Measurements from ENCODE around the gene GRID2IP. TPM values are rescaled to one million over a fixed set of nuclear protein-coding genes. Genes with fewer than 3 reads are reported as not detected.
A peak's percentile ranks its signal among the peaks of the same experiment; 100 is the strongest.

GRID2IP gene
- total and polyA plus RNA-seq, 4 donors: 0.16 to 0.80 (median 0.50) TPM

DNA sequence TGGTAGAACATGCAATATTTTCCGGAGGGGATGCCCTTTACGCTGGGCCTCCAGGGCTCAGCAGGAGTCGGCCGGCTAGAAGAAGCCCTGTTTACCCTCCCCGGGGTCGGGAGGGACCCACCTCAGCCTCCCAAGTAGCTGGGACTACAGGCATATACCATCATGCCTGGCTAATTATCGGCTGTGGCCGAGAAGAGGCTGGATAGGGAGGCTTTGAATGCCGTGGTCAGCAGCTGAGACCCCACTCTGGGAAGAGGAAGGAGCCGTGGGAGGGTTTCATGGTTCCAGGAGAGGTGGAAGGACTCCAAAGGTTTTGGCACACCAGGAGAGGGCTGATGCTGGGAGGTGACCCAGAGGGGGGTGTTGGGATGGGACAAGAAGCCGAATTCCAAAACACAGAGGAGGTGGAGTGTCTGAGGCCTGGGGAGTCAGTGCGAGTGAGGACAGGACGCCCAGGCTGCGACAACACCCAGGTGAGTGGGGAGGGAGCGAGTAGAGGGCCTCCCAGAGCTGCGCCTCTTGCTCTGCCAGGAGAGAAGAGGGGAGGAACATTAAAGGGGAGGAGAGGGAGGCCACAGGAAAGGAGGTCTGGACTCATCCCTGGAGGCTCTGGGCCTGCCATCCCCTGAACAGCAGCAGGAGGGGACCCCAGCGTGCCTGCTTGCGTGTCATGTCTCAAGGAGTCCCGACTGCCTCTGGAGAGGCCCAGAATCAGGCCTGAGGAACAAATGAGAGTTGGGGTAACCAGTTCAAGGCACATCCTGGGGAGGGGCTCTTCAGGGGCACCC, 19.6 kb downstream of the GRID2IP start:
- H3K9me3 ChIP-seq (ENCODE audit: control insufficient read depth in 4 of 4, insufficient read depth in 3 of 4, low read length in 3 of 4): peaks cover 0 to 4% (median 0%) of the 10 kb centered on the region in 4 donors
- TF ChIP-seq, protein P1, sequence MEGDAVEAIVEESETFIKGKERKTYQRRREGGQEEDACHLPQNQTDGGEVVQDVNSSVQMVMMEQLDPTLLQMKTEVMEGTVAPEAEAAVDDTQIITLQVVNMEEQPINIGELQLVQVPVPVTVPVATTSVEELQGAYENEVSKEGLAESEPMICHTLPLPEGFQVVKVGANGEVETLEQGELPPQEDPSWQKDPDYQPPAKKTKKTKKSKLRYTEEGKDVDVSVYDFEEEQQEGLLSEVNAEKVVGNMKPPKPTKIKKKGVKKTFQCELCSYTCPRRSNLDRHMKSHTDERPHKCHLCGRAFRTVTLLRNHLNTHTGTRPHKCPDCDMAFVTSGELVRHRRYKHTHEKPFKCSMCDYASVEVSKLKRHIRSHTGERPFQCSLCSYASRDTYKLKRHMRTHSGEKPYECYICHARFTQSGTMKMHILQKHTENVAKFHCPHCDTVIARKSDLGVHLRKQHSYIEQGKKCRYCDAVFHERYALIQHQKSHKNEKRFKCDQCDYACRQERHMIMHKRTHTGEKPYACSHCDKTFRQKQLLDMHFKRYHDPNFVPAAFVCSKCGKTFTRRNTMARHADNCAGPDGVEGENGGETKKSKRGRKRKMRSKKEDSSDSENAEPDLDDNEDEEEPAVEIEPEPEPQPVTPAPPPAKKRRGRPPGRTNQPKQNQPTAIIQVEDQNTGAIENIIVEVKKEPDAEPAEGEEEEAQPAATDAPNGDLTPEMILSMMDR (IDR thresholded peaks at IDR 0.05; ENCODE audit: control extremely low read depth, extremely low read depth): no peak
- H3K4me1 ChIP-seq (ENCODE audit: control insufficient read depth in 5 of 5, insufficient read depth in 5 of 5, low read length in 5 of 5): peaks cover 0 to 8% (median 0%) of the 10 kb centered on the region in 5 donors
- H3K27ac ChIP-seq (ENCODE audit: low read depth in 1 of 2, low read length in 1 of 2): no peak overlapping the region
- H3K9ac ChIP-seq (ENCODE audit: insufficient read depth in 1 of 2, low read length in 2 of 2): no peak overlapping the region
- WGBS, 2 donors: 37 to 48% methylated on average over 18 to 19 of the region's 19 CpGs
- peaks cover 5 to 74% (median 34%) of the 10 kb centered on the region in 3 donors for H3K27me3 ChIP-seq (ENCODE audit: control insufficient read depth in 3 of 3, insufficient read depth in 3 of 3, low read length in 2 of 3)
- H3K36me3 ChIP-seq (ENCODE audit: control insufficient read depth in 4 of 4, insufficient read depth in 4 of 4, low read length in 4 of 4): no peaks in the 10 kb centered on the region
- H3K4me3 ChIP-seq: no peak overlapping the region
- ATAC-seq (ENCODE audit: insufficient read depth, low FRiP score) (no peak), DNase-seq (no peak)

DNA sequence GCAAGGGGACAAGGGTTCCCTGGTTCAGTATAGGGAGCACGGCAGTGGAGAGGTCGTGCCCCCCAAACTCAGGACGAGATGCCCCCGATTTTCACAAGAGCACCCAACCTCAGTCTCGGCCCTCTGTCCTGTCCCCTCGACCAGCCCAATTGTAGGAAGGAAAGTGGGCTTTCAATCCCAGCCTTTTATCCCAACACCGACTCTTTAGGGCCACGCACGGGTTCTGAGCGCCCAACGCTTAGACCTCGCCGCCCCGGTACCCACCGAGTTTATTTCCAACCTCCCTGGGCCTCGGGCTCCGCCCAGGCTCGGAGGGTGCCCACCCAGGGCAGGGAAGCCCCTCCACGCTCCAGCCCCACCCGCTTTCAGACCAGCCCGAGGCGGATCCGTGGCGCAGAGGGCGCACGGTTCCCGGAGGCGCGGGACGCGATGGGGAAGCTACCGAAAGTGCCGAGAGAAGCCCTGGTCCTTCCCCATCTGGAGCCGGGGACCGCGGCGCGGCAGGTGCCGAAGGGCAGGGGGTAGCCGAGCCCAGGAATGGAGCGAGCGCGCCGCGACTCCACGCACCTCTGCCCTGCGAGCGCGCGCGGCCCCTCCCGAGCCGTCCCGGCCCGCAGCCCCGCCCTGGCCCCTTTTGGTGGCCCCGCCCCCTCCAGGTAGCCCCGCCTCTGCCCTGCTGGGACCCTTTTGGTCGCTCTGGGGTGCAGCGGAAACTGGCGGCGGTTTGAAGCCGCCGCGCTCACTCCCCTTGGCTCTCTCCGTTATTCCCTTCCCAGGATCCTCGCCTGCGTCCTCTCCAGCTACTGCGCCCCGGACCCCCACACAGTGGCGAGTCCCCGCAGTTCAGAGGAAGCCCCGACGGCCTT, 20.4 kb downstream of the GRID2IP start:
- DNase-seq: peak in 1 of 3 donors; percentile 6
- Histone ChIP-seq H3K27ac (ENCODE audit: low read depth in 1 of 2, low read length in 1 of 2) (no peak overlapping the region), H3K4me3 (no peak overlapping the region), H3K9ac (ENCODE audit: insufficient read depth in 1 of 2, low read length in 2 of 2) (no peak overlapping the region), H3K4me1 (ENCODE audit: control insufficient read depth in 5 of 5, insufficient read depth in 5 of 5, low read length in 5 of 5) (peaks cover 0 to 11% (median 4%) of the 10 kb centered on the region in 5 donors), H3K9me3 (ENCODE audit: control insufficient read depth in 4 of 4, insufficient read depth in 3 of 4, low read length in 3 of 4) (peaks cover 0 to 3% (median 0%) of the 10 kb centered on the region in 4 donors), H3K27me3 (ENCODE audit: control insufficient read depth in 3 of 3, insufficient read depth in 3 of 3, low read length in 2 of 3) (peaks cover 1 to 73% (median 34%) of the 10 kb centered on the region in 3 donors), H3K36me3 (ENCODE audit: control insufficient read depth in 4 of 4, insufficient read depth in 4 of 4, low read length in 4 of 4) (no peaks in the 10 kb centered on the region)
- ATAC-seq (ENCODE audit: insufficient read depth, low FRiP score): no peak
- 1 to 2% methylated on average over 72 to 74 of the region's 74 CpGs for WGBS, 2 donors
- TF ChIP-seq, protein P1 (IDR thresholded peaks at IDR 0.05; ENCODE audit: control extremely low read depth, extremely low read depth): no peak

GRCh38 chr7:6529643-6530042, 21.6 kb downstream of the GRID2IP start:
- 68 to 83% methylated on average over 6 of the region's 6 CpGs for WGBS, 2 donors
- Histone ChIP-seq H3K4me1 (ENCODE audit: control insufficient read depth in 5 of 5, insufficient read depth in 5 of 5, low read length in 5 of 5) (peaks cover 0 to 11% (median 4%) of the 10 kb centered on the region in 5 donors), H3K27ac (ENCODE audit: low read depth in 1 of 2, low read length in 1 of 2) (no peak overlapping the region), H3K27me3 (ENCODE audit: control insufficient read depth in 3 of 3, insufficient read depth in 3 of 3, low read length in 2 of 3) (peaks cover 0 to 67% (median 34%) of the 10 kb centered on the region in 3 donors), H3K4me3 (no peak overlapping the region), H3K9ac (ENCODE audit: insufficient read depth in 1 of 2, low read length in 2 of 2) (no peak overlapping the region), H3K9me3 (ENCODE audit: control insufficient read depth in 4 of 4, insufficient read depth in 3 of 4, low read length in 3 of 4) (no peaks in the 10 kb centered on the region), H3K36me3 (ENCODE audit: control insufficient read depth in 4 of 4, insufficient read depth in 4 of 4, low read length in 4 of 4) (no peaks in the 10 kb centered on the region)
- no peak for DNase-seq
- TF ChIP-seq, protein P1 (IDR thresholded peaks at IDR 0.05; ENCODE audit: control extremely low read depth, extremely low read depth): no peak
- no peak for ATAC-seq (ENCODE audit: insufficient read depth, low FRiP score)
